SK-N-MC (cell line): ENCODE data around the gene GATA1.

Experiments used
- EZH2 ChIP-seq: fragments of 200-600 bp; sonication (generic); IDR thresholded peaks from one replicate; pipeline ENCODE4 v1.6.1; 2017; ENCODE audit warnings: antibody characterized with exemption
- FOXP2 ChIP-seq: optimal IDR thresholded peaks from 2 replicates; pipeline ENCODE3; 2011; ENCODE audit warnings: mild to moderate bottlenecking, moderate library complexity; ENCODE audit not compliant: insufficient read depth; ENCODE audit errors: extremely low read length, control extremely low read depth
- POLR2AphosphoS5 ChIP-seq: IDR thresholded peaks from 2 replicates; pipeline ENCODE4 v1.6.1; 2012; ENCODE audit warnings: mild to moderate bottlenecking, low read depth, low read length, borderline replicate concordance

DNA sequence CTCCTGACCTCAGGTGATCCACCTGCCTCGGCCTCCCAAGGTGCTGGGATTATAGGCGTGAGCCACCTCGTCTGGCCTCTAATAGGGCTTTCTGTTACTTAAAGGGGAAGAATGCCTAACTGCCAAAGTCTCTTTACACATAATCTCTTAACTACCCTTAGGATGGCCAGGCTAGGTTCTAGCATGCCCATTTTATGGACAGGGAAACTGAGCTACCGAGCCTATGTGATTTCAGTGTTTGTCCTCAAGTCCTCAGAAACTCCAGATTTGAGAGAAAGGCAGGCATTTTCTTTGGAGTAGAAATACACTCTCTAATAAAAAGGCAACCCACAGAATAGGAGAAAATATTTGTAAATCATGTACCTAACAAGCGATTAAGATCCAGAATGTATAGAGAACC lies 37.2 kb upstream of the GATA1 start:
- TF ChIP-seq POLR2AphosphoS5, result no peak
- no peak for TF ChIP-seq FOXP2
- no peak for TF ChIP-seq EZH2
